Amniotic stem cell (primary cell): ENCODE results near the gene AHSA1.
A peak's percentile ranks its signal among the peaks of the same experiment; 100 is the strongest.
"Not testable (repeated sequence)": the region's sequence is repeated elsewhere in the genome, so short reads cannot be mapped to it uniquely, and the experiment has no call there.

Experiments used
- DNase-seq: peaks from one replicate; lab custom pipeline; 2025; lab: John Stamatoyannopoulos, UW

Gene AHSA1

DNA sequence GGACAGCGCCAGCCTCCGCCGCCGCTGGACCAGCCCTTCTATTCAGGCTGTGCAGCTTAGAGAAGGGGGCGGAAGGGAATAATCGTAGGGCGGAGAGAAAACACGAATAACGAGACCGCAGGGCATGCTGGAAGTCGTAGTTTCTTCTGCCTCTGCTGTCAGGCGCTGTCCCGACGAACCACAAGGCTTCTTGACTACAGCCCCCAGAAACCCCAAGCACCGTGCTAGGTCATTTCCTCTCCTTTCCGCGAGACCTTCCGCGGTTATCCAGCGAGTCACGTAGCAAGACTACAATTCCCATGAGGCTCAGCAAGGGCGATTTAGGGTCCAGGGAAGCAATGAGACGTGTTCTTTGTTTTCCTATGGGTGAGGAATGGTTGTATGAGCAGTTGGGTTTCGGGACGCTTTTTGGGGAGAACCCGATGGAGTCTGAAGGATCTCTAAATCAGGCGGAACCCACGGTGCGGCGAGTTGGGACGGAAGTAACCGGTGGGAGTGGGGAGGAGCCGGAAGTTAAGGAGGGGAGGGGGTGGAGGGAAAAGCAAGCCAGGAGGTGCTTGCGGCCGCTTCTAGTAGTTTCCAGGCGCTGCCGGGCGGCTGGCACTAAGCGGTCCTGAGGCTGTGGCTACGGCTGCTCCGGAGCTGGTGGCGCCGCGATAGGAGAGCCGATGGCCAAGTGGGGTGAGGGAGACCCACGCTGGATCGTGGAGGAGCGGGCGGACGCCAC is at the start of gene AHSA1, which contains the start of gene VIPAS39:
TSS of gene AHSA1 (plus strand) at position 572 of the 727 bp plus-strand sequence. CDS start at position 669, 97 bp downstream.
TSS of gene VIPAS39 (minus strand) at position 80 of the 727 bp plus-strand sequence. CDS start 3,499 bp downstream, outside the sequence.
- DNase-seq, result peak; percentile 98

DNA sequence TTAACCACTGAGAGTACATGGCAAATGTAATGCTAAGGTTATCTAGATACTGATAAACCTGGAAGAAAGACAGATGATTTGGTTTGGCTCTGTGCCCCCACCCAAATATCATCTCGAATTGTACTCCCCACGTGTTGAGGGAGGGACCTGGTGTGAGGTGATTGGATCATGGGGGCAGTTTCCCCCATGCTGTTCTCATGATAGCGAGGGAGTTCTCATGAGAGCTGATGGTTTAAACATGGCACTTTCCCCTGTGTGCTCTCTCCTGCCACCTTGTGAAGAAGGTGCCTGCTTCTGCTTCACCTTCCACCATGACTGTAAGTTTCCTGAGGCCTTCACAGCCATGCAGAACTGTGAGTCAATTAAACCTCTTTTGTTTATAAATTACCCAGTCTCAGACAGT is 48.8 kb upstream of the AHSA1 start:
- no peak for DNase-seq

DNA sequence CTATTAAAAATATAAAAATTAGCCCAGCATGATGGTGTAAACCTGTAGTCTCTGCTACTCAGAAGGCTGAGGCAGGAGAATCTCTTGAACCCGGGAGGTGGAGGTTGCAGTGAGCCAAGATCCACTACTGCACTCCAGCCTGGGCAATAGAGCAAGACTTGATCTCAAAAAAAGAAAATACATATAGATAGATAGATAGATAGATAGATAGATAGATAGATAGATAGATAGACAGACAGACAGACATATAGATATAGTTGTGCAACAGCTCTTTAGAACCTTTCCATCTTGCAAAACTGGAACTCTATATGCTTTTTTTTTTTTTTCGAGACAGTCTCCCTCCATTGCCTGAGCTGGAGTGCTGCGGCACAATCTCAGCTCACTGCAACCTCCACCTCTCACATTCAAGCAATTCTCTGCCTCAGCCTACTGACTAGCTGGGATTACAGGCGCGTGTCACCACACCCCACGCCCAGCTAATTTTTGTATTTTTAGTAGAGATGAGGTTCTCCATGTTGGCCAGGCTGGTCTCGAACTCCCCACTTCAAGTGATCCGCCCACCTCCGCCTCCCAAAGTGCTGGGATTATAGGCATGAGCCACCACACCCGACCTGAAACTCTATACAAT is 42.4 kb upstream of the AHSA1 start:
- not testable (repeated sequence) for DNase-seq

DNA sequence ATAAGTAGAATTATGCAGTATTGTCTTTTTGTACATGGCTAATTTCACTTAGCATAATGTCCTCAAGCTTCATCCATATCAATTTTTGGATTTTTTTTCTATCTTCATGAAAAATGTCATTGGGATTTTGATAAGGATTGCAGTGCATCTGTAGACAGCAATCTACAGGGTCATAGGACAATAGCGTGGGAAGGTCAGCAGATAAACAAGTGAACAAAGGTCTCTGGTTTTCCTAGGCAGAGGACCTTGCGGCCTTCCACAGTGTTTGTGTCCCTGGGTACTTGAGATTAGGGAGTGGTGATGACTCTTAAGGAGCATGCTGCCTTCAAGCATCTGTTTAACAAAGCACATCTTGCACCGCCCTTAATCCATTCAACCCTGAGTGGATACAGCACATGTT is 41.8 kb upstream of the AHSA1 start:
- not testable (repeated sequence) for DNase-seq

DNA sequence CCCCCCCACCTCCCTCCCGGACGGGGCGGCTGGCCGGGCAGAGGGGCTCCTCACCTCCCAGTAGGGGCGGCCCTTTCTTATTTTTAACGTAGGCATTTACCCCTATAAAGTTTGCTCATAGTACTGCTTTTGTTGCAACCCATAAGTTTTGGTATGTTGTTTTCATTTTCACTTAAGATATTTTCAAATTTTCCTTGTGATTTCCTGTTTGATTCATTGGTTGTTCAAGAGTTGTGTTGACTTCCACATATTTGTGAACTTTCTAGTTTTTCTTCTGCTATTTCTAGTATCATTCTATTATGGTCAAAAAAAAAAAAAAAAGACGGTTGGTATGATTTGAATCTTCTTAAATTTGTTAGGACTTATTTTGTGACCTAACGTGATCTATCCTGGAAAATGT is 41.1 kb upstream of the AHSA1 start:
- DNase-seq, result no peak

DNA sequence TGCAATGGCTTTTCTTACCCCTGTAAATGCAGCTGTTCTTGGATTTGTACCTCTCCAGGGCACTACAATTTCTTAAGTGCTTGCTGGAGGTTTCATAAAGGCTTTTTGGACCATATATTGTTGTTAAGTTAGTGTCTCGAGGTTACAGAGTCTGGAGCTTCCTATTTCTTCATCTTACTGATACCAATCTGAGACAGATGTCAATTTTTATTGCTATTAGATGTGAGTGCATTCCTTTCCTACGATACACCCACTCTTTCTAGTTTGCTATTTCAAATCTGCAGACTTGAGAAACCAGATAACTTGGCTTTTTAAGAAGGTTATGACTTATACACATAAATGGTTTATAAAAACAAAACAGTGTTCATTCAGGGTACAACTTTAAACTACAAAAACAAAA is 36.7 kb upstream of the AHSA1 start:
- DNase-seq, result no peak

DNA sequence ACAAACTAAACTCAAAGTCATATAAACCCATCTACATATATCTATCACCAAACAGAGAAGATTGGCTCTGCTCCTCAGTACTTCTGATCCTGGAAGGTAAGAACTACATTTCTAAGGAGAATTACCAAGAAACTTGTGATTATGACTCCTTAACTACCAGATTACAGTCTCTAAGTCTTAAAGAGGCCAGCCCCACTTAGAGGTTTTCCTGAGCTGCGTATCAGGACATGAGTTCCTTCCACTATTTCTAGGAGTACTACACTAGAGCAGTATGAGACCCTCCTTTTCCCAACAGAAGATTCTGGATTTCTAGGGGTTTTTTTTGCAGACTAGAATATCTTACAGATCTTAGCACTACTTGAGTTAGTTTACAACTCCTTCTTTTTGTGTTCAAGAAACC is 34.5 kb upstream of the AHSA1 start, which contains the start of gene NOXRED1:
TSS of gene NOXRED1 (minus strand) at position 101 of the 400 bp plus-strand sequence. CDS start 634 bp downstream, outside the sequence.
- no peak for DNase-seq

DNA sequence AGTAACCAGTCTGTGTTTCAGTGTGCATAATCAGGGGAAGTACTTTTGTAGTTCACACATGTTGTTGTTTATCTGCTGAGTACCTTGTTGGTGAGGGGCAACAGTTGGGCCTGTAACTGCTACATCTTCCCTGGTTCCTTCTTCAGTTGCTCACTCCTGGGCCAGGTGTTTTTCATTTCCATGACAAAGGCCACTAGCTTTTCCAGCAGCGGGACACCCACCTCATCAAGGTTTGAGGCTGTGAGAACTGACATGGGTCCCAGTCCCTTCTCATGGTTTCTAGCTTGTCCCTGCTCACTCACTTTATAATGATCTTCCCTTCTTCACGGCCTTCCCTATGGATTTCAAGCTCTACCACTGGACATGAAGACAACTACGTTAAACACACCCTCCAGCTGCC is 33.0 kb upstream of the AHSA1 start:
- DNase-seq, result no peak

DNA sequence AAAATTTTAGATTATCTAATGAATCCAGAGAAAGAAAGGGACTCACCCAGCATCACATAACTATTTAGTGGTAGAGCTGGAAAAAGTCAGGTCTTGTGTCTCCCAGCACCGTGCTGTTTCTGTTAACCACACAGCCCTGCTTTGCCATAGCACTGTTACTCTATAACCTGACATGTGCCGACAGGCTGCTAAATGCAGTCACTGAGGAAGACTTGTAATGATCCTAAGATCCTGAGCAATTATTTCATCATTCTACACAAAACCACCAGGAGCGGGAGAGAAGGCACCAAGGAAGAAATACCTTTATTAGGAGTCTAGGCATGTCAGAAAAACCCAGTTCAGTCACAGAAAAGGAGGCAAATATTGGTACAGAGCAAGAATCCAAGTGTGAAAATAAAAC is 31.5 kb upstream of the AHSA1 start:
- no peak for DNase-seq

DNA sequence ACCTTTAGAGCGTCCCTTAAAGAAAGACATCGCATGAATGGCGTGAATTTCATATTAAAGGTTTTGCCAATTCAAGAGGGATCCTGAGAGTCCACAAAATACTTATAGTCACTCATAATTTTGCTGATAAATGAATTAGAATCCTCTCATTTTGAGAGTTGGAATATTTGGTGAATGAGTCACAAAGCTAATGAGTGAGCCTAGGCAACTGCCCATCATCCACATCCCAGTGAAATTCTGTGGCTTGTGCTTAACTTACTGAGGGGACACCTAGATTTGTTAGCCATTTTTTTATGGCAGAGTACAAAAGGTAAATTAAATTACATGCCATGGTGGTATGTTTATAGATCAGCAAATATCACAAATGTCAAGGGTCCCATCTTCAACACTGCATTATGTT is 21.9 kb upstream of the AHSA1 start:
- no peak for DNase-seq

DNA sequence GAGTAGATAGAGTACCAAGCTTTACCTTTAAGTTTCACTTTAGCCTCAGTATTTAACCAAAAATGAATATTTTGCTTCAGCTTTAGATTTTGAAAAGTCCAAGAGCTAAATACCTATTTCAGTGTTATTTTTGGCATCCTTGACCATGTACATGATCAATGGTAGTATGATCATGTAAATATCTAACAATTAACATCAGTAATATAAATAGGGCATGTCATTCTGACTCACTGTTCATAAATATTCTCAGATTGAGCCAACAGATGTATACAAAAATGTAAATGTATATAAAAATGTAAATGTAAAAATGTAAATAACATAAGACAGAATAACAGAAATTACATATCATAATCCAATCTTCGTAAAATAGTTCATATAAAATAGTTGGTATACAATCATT is 19.3 kb upstream of the AHSA1 start:
- DNase-seq, result no peak

DNA sequence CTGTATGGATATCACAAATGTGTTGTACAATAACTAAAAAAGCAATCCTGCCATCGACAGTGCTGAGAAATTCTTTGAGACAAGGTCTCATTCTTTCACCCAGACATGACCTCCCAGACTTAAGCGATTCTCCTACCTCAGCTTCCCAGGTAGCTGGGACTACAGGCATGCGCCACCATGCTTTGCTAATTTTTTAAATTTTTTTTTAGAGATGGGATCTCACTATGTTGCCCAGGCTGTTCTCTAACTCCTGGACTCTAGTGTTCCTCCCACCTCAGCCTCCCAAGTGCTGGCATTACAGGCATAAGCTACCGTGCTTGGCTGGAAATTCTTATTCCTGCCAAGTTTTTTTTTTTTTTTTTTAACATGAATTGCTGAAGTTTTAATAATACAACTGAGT is 18.0 kb upstream of the AHSA1 start:
- DNase-seq, result no peak

DNA sequence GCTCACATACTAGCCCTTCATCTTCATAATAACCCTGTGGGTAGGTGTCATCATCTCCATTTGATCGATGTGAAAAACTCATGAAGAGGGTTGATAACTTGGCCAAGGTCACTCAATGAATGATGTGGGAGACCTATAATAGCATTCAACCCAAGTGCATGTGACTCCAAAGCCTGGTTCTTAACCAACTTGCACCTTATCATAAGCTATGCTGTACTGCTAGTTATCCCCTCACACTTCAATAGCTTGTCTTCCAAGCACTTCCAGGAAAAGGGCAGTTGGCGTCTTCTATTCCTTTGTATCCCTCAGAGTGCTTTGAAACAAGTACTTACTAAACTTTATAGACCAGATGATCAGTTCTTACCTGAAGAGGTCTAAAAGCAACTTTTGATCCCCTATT is 15.7 kb upstream of the AHSA1 start:
- DNase-seq, result no peak

DNA sequence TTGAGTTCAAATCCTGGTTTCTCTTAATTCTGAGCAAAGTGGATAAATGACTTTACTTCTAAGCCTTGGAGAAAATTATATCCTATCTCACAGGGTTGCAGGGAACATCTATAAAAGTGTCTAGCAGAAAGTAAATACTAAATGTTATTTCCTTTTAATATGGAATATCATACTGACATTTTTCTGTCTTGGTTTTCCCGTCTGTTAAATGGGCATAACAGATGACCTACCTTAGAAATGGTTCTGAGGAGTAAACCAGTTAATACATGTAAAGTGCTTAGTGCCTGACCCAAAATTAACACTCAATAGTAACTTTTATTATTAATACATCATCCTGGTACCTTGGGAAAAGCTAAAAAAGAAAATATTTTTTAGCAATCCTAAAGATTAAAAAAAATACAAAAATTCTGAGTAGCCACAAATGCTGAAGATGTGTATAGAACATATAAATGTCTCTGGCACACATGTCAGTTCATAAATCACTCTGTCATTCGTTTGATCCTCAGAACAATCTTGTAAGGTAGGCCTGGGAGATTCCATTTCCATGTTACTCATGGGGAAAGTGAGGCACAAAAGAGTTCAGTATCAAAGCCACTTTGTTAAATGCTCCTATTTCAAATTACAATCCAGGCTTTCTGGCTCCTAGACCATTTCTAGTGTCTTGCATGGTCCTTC is 1.8 kb upstream of the AHSA1 start:
- no peak for DNase-seq

DNA sequence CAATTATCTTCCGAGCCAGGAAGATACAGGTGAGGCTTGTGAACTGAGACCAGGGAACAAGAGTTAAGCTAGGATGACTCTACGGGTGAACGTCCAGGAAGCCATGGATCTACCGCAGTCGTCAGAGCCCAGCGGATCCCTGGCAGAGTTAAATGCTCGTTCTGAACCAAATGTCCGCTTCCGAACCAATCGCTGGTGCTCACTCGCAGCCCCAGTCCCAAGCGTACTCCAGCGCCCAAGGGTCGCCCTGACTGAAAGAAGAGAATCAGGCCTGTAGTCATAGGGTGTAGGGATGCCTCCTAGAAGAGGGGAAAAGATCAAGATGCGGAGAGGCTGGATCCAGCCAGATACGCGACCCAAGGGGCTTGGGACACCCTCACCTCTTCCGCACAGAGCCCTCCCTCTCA is 775 bp upstream of the AHSA1 start:
- DNase-seq, result peak; percentile 1

DNA sequence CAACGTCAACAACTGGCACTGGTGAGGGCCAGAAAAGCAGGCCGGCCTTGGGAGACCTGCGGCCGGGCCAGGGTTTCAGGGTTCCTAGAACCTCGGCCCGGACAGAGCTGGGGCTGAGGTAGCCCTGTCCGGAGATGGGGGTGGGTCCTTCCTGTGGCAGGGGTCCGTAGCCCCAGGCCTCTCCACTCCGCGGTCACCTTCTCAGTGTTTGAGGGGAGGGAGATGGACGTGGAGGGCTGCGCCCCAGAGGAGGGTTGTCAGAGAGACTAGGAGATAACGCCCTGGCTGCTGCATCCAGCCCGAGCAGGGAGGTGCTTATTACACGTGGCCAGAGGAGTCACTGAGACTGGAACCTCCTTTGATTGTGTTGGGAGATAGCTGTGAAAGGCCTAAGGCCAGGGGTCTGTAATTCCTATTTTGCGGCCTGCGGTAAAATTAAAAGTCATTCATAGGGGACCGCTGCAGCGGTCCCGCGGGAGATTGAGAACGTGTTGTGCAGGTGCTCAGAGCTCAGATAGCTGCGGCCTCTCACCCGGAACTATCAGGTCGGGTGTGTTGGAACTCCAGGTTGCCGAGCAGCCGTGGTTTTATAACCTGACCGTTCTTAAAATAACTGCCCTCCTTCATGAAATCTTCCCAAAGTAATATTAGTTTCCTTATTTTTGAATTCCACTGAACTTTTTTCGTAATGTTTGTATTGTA is 507 bp downstream of the AHSA1 start:
- no peak for DNase-seq

DNA sequence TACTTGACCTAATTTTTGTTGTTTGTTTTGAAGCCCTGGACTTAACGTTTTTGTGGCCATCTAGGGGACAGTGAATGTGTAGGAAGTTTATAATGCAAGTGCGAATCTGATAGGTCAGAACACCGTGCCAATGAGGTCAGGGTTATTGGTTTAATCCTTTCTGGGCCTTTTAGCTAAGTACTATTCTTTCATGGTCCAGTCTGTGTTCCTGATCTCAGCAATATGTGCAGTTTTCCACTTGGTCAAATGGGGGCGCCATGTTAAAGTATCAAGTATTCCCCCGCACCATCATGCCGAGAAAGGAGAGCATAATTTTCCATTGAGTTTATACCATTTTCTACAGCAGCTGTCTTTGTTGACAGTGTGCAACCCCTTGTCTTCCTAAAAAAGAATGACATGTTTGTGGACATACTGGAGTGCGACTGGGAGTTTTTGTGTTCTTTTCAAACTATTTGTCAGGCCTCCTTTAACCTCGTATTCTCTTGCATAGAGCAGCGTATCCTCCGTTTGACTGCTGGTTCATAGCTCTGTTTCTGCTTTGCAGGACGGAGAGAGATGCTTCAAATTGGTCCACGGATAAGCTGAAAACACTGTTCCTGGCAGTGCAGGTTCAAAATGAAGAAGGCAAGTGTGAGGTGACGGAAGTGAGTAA is 1.3 kb downstream of the AHSA1 start:
- DNase-seq, result peak; percentile 46

DNA sequence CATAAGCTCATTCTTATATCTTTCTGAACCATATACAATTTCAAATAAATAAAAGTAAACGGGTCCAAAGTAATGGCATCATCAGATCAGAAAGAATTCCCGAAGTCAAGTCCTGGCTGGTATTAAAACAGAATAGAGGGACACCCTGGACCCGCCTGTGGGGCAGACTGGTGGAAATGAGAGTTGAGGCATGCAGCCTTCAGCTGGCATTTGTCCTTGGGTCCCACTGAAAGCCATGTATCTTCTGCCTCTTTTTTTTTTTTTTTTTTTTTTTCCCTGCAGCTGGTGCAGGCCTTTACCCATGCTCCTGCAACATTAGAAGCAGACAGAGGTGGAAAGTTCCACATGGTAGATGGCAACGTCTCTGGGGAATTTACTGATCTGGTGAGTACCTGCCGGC is 9.9 kb downstream of the AHSA1 start:
- DNase-seq, result no peak

DNA sequence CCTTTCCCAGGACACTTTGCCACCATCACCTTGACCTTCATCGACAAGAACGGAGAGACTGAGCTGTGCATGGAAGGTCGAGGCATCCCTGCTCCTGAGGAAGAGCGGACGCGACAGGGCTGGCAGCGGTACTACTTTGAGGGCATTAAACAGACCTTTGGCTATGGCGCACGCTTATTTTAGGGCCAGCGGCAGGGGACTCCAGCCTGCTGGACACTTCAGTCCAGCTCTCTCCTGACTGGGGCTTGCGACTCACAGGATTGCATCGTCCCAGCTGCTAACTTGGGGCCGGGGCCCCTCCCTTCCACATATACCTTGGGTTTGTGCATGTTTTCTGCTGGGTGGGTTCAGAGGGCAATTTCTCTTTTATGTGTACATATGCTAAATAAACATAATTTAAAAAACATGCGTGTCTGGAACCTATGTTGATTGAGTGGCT is 11.2 kb downstream of the AHSA1 start:
- DNase-seq, result no peak

DNA sequence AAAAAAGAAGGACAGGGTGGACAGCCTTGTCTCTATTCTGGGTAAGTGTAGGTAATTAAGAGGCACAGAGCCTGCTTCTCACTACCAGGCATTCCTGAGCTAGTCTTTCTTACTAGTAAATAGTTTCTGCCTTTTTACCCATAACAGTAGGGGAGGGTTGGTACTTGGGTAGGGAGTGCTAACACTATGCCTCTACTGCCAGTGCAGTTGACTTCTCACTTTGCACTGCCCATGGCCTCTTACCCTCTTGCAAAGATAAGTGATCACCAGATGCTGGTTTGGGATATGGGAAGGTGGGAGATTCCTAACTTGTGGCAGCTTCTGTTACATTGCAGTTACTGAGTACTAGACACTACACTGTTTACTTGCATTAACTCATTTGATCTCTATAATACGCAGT is 11.6 kb downstream of the AHSA1 start:
- no peak for DNase-seq

DNA sequence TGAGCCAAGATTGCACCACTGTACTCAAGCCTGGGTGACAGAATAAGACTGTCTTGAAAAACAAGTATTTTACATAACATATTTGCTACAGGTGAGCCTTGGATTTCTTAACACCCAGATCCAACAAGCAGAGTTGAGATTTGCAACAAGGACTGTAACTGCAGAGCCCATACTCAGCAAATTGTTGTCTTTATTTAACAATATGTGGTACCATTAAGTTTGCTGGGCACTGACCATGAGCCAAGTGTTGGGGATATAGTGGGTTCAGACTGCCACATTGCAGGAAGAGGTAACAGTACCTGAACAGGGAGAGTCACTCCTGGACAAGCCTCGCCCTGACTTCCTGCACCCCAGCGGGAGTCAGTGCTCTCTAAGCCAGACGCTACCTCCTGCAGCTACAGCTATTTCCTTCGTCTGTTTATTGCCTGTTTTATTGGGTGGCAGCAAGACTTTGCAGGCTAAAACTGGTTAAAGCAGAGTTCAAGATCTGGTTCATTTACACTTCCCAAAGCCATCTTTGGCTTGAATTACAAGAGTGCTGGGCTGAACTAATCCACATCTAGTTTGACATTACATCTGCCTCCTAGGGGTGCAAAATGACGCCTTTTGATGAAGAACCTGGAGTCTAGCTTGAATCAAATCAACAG is 12.5 kb downstream of the AHSA1 start:
- no peak for DNase-seq
